ENCODE results near the gene TRIM75. TPM values are rescaled to one million over a fixed set of nuclear protein-coding genes. Genes with fewer than 3 reads are reported as not detected.

TRIM75 gene
- total and polyA plus RNA-seq, 2 donors (not counting 1 experiment from before 2014, with no cell fraction given) = not detected

DNA sequence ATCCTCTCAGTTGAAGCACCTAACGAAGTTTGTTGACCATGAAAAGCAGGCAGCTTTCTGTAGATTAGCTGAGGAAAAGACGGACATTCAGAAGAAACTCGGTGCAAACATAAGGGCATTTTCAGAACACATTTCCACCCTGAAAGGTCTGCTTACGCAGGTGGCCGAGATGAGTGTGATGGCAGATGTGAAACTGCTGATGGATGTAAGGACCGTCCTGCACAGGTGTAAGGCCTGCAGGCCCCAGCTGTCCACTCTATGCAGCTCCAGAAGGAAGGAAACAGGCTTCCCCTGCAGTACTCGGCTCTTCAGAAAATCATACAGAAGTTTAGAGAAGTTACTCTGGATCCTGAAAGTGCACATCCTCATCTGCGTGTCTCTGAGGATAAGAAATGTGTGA lies 42.7 kb upstream of the TRIM75 start:
- Histone ChIP-seq H3K4me2 (ENCODE audit: extremely low read depth, insufficient read depth, low read length) (no peak overlapping the region), H3K36me3 (ENCODE audit: control insufficient read depth, insufficient read depth, low read length) (no peaks in the 10 kb centered on the region), H3K4me3 (replicated peaks in 1 of 4; ENCODE audit: control extremely low read depth in 1 of 4, insufficient read depth in 1 of 4, low read depth in 3 of 4, low read length in 4 of 4) (no peak overlapping the region), H3K27ac (ENCODE audit: insufficient read depth, low read length) (no peak overlapping the region), H3K9me3 (ENCODE audit: control insufficient read depth, insufficient read depth, low read depth, low read length) (no peaks in the 10 kb centered on the region), H3K9ac (ENCODE audit: insufficient read depth, low read length) (no peak overlapping the region), H3K27me3 (ENCODE audit: control insufficient read depth, insufficient read depth, low read length) (no peaks in the 10 kb centered on the region), H3K79me2 (ENCODE audit: control insufficient read depth, insufficient read depth, low read length) (no peaks in the 10 kb centered on the region), H2AFZ (ENCODE audit: low read length) (no peak overlapping the region), H4K20me1 (ENCODE audit: control insufficient read depth, extremely low read depth, insufficient read depth, low read length) (no peaks in the 10 kb centered on the region), H3K4me1 (ENCODE audit: control insufficient read depth, extremely low read depth, insufficient read depth, low read length) (no peaks in the 10 kb centered on the region)
- no peak for DNase-seq (ENCODE audit: low read depth in 2 of 2)
- no peak for TF ChIP-seq EZH2 (IDR thresholded peaks at IDR 0.05; ENCODE audit: low read length, missing control alignments)
- TF ChIP-seq, protein P1, sequence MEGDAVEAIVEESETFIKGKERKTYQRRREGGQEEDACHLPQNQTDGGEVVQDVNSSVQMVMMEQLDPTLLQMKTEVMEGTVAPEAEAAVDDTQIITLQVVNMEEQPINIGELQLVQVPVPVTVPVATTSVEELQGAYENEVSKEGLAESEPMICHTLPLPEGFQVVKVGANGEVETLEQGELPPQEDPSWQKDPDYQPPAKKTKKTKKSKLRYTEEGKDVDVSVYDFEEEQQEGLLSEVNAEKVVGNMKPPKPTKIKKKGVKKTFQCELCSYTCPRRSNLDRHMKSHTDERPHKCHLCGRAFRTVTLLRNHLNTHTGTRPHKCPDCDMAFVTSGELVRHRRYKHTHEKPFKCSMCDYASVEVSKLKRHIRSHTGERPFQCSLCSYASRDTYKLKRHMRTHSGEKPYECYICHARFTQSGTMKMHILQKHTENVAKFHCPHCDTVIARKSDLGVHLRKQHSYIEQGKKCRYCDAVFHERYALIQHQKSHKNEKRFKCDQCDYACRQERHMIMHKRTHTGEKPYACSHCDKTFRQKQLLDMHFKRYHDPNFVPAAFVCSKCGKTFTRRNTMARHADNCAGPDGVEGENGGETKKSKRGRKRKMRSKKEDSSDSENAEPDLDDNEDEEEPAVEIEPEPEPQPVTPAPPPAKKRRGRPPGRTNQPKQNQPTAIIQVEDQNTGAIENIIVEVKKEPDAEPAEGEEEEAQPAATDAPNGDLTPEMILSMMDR (conservative IDR thresholded peaks at IDR 0.05 in 1 of 2, IDR thresholded peaks at IDR 0.05 in 1 of 2; ENCODE audit: low read depth in 1 of 2, low read length in 2 of 2) = no peak

DNA sequence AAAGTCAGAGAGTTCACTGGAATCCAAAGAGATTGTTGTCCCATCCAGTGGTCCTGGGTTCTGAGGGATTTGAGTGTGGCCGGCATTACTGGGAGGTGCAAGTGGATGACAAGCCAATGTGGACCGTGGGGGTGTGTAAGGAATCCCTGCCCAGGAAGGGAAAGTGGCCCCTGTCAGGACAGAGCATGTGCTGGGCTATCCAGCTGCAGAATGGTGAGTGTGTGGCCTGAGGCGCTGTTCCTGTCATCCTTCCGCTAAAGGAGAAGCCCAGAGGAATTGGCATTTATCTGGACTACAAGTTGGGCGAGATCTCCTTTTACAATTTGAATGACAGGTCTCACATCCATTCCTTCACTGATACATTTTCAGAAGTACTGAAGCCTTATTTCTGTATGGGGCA lies 42.3 kb upstream of the TRIM75 start:
- no peaks in the 10 kb centered on the region for H3K27me3 ChIP-seq (ENCODE audit: control insufficient read depth, insufficient read depth, low read length)
- H3K9ac ChIP-seq (ENCODE audit: insufficient read depth, low read length) = no peak overlapping the region

DNA sequence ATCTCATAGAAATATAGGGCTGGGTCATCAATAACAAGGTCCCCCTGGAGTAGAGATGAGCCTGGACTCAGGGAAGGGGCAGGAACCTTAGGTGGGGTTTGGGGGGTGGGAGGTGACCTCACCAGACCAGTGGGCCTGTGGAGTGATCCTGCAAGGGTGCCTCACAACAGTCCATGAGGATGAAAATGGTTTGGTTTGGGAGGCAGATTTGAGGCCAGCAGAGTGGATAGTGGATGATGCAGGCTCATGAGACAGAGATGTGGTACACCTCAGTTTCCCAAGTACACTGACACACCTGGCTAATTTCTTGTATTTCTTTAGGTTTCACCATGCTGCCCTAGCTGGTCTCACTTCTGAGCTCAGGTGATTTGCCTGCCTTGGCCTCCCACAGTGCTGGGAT lies 40.0 kb upstream of the TRIM75 start:
- Histone ChIP-seq H4K20me1 (ENCODE audit: control insufficient read depth, extremely low read depth, insufficient read depth, low read length) (no peaks in the 10 kb centered on the region), H3K4me1 (ENCODE audit: control insufficient read depth, extremely low read depth, insufficient read depth, low read length) (no peaks in the 10 kb centered on the region), H3K4me3 (replicated peaks in 1 of 4; ENCODE audit: control extremely low read depth in 1 of 4, insufficient read depth in 1 of 4, low read depth in 3 of 4, low read length in 4 of 4) (no peak overlapping the region), H3K79me2 (ENCODE audit: control insufficient read depth, insufficient read depth, low read length) (no peaks in the 10 kb centered on the region), H3K27me3 (ENCODE audit: control insufficient read depth, insufficient read depth, low read length) (no peaks in the 10 kb centered on the region), H3K36me3 (ENCODE audit: control insufficient read depth, insufficient read depth, low read length) (no peaks in the 10 kb centered on the region), H3K27ac (ENCODE audit: insufficient read depth, low read length) (no peak overlapping the region), H3K4me2 (ENCODE audit: extremely low read depth, insufficient read depth, low read length) (no peak overlapping the region), H3K9me3 (ENCODE audit: control insufficient read depth, insufficient read depth, low read depth, low read length) (no peaks in the 10 kb centered on the region), H3K9ac (ENCODE audit: insufficient read depth, low read length) (no peak overlapping the region), H2AFZ (ENCODE audit: low read length) (no peak overlapping the region)
- TF ChIP-seq EZH2 (IDR thresholded peaks at IDR 0.05; ENCODE audit: low read length, missing control alignments) = no peak
- TF ChIP-seq, protein P1 (conservative IDR thresholded peaks at IDR 0.05 in 1 of 2, IDR thresholded peaks at IDR 0.05 in 1 of 2; ENCODE audit: low read depth in 1 of 2, low read length in 2 of 2) = no peak
- no peak for DNase-seq (ENCODE audit: low read depth in 2 of 2)

More for the DNA sequence above, 42.3 kb upstream of the TRIM75 start:
- no peaks in the 10 kb centered on the region for H3K9me3 ChIP-seq (ENCODE audit: control insufficient read depth, insufficient read depth, low read depth, low read length)
- TF ChIP-seq, protein P1 (conservative IDR thresholded peaks at IDR 0.05 in 1 of 2, IDR thresholded peaks at IDR 0.05 in 1 of 2; ENCODE audit: low read depth in 1 of 2, low read length in 2 of 2) = no peak
- no peak for TF ChIP-seq EZH2 (IDR thresholded peaks at IDR 0.05; ENCODE audit: low read length, missing control alignments)
- H2AFZ ChIP-seq (ENCODE audit: low read length) = no peak overlapping the region
- H3K4me3 ChIP-seq (replicated peaks in 1 of 4; ENCODE audit: control extremely low read depth in 1 of 4, insufficient read depth in 1 of 4, low read depth in 3 of 4, low read length in 4 of 4) = no peak overlapping the region
- no peak for DNase-seq (ENCODE audit: low read depth in 2 of 2)
- no peaks in the 10 kb centered on the region for H3K4me1 ChIP-seq (ENCODE audit: control insufficient read depth, extremely low read depth, insufficient read depth, low read length)
- no peaks in the 10 kb centered on the region for H3K36me3 ChIP-seq (ENCODE audit: control insufficient read depth, insufficient read depth, low read length)
- H3K79me2 ChIP-seq (ENCODE audit: control insufficient read depth, insufficient read depth, low read length) = no peaks in the 10 kb centered on the region
- no peak overlapping the region for H3K27ac ChIP-seq (ENCODE audit: insufficient read depth, low read length)
- H3K4me2 ChIP-seq (ENCODE audit: extremely low read depth, insufficient read depth, low read length) = no peak overlapping the region
- H4K20me1 ChIP-seq (ENCODE audit: control insufficient read depth, extremely low read depth, insufficient read depth, low read length) = no peaks in the 10 kb centered on the region

All from fibroblast of lung (primary cell).